Astrocyte of the cerebellum (primary cell): Measurements from ENCODE around the gene CTRL.

ENCODE experiments used
- DNase-seq: peaks from one replicate; pipeline ENCODE4 v3.0.0-alpha.2; 2011; ENCODE audit warnings: low read depth
- H3K4me3 ChIP-seq: 2 replicates; pipeline ENCODE4 v1.5.1; 2011; ENCODE audit warnings: mild to moderate bottlenecking, low read depth, low read length, moderate library complexity
- in situ Hi-C: cut with HindIII; loops from 2 replicates; pipeline ENCODE4 v1.10.0; 2017; ENCODE audit warnings: low sequenced_read_pairs
- TF ChIP-seq, protein P1 (sequence below): IDR thresholded peaks from 2 replicates; pipeline ENCODE4 v1.5.1; 2012; ENCODE audit warnings: low read length, low read depth, moderate library complexity, mild to moderate bottlenecking; ENCODE audit errors: missing control alignments

CTRL gene

DNA sequence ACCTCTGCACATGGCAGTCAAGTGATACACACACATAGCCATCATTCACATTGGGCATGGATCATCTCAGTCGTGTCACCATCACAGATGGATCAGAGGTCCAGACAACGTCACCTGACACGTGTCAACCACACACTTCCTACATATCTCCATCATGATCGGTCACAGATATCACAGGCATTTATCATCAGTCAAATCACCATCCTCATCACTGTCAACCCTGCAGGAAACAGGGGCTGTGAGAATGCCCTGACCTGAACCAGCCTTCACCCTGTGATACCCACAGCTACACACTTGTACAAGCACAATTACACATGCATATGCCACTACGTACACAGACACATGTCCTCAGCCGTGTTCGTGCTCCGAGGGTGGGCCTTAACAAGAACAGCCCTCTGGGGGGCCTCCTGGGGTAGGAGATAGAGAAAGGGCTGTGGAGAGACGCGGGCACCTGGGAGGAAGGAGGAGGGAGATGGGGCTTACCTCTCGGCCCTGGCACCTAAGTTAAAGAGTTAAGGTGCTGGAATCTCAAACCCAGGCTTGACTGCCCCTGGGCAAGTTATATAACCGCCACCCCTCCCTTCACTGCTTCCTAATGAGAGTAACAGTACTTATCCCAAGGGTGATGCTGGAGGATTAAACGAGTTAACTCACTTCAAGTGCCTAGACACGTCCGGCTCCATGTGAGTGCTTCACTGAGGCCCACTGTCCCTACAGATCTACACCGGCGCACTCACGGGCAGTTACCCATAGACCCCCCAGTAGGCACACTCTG, 35.7 kb upstream of the CTRL start:
- in situ Hi-C loops, result no loop called here
- no peak for DNase-seq
- TF ChIP-seq, protein P1, sequence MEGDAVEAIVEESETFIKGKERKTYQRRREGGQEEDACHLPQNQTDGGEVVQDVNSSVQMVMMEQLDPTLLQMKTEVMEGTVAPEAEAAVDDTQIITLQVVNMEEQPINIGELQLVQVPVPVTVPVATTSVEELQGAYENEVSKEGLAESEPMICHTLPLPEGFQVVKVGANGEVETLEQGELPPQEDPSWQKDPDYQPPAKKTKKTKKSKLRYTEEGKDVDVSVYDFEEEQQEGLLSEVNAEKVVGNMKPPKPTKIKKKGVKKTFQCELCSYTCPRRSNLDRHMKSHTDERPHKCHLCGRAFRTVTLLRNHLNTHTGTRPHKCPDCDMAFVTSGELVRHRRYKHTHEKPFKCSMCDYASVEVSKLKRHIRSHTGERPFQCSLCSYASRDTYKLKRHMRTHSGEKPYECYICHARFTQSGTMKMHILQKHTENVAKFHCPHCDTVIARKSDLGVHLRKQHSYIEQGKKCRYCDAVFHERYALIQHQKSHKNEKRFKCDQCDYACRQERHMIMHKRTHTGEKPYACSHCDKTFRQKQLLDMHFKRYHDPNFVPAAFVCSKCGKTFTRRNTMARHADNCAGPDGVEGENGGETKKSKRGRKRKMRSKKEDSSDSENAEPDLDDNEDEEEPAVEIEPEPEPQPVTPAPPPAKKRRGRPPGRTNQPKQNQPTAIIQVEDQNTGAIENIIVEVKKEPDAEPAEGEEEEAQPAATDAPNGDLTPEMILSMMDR, result no peak
- H3K4me3 ChIP-seq, result peak overlapping the region; percentile 84

DNA sequence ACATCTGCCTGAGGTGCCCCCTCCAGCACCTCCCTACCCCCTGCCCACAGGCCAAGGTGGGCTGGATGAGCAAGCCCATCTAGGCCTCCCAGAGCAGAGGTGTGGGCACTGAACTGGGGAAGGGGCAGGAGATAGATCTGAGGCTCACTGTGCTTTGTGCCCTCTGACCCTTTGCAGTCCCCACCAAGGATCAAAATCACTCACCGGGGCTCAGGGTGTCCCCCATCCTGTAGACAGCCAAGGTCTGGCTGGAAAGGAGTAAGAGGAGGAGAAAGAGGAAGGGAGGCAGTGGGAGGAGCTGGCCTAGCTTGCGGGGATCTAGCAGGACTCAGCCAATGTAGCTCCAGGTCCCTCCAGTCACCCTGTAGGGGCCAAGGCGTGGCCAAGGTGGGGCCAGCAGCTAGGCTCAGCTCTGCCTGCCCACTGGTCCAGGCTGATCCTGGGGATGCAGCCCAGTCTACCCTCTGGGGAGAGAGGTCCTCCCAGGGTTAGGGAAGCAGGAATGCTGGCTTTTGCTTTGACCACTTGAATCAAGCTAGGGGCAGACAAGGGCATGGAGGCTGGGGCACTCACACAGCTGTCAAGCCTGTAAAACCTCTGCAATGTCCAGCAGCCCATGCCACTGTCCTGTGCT, 35.0 kb upstream of the CTRL start:
- DNase-seq, result no peak
- H3K4me3 ChIP-seq, result peak overlapping the region; percentile 84
- in situ Hi-C loops, result no loop called here

DNA sequence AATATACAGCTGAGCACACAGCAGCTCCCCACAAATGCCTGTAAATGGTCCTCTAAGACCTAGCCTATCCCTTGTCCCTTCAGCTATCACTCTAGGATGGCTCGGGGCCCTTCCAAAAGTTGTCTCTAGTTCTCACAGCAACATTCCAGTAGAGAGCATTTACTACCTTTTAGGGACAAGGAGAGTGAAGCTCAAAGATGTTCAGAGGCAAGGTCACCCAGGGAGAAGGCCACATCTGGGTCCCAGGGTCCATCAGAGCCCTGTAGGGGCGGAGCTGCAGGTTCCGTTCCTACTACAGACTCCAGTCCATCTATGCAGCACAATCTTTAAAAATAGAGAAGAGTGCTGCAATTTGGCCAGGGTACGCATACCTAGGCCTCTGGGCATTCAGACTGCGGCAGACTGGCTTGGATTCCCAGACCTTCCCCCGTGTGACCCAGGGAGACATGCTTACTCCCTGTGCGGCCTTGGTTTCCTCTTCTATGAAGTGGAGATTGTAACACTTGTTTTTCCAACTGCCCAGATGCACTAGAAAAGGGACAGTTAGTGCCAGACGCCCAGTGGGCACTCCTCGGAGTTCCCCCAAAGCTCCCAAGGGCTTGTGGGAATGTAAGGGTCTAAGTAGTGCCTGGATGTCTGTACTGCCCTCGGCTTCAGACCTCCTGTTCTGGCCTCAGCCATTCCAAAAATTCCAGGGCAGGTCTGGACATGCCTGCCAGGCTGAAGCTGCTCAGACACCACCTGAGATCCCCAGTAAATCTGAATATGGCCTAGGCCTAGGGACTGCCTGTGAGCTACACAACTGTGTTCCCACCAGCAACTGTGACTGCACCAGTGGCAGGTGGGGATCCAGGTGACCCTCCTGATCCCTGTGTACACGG, 34.2 kb upstream of the CTRL start:
- no peak for DNase-seq
- in situ Hi-C loops, result no loop called here
- H3K4me3 ChIP-seq, result peak overlapping the region; percentile 84
- TF ChIP-seq, protein P1, result no peak

More for the DNA sequence above, 35.0 kb upstream of the CTRL start:
- TF ChIP-seq, protein P1, result no peak

DNA sequence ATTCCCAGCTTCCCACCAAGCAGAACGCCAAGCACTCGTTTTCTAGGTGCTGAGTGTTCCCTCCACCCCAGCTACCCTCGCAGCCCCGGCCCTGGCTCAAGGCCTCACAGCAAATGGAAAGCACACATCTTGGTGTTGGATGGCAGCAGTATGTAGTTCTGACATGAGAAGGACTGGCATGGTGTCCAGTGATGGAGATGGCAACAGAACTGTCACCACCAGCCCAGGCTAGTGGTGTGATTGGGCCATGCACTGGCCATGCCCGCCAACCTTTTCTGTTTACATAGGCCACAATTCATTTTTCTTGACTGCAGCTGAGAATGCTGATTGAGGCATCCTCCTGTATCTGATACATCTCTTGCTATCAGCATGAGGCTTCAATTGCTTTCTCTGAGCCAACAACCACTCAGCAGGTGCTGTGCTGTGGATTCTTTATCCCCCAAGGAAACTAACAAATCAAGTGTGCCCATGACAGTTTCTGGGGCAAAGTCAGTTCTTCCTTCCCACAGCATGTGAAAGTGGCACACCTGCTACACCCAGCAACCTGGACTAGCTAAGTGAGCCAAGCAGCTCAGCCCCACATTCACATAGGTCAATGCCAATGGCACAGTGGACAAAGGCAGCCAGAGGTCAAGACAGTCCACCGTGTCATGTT, 32.9 kb upstream of the CTRL start:
- no peak for DNase-seq
- TF ChIP-seq, protein P1, result no peak
- no peak overlapping the region for H3K4me3 ChIP-seq
- in situ Hi-C loops, result no loop called here

DNA sequence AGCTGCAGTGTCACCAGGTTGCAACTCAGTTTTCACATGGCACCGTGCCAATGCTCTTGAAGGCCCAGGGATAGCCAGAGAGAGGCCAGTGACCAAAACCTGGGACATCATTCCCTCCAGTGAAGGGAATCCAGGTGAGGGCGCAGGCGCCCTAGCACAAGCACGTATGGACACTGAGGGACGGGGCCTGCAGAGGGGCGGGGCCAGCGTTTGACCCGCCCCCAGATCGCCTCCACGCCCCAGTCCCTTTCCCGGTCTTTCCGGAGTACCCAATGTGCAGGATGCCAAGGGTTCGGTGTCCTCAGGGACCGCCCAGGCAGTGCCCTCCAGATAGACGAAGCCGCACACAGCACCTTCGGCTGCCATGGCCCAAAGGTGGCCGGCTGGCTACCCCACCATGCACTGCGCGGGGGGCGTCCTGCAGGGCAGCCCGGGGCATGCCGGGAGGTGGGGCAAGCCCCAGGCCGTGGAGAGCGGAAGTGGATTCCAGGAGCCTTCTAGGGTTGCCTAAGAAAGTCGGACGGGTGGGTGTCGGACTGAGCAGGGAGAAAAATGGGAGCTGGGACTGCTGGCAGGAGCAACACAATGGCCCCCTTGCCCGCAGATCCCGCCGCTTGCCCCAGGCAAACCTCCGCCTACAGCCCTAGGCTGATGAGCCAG, 32.1 kb upstream of the CTRL start:
- no peak overlapping the region for H3K4me3 ChIP-seq
- TF ChIP-seq, protein P1, result no peak
- in situ Hi-C loops, result no loop called here
- DNase-seq, result no peak

DNA sequence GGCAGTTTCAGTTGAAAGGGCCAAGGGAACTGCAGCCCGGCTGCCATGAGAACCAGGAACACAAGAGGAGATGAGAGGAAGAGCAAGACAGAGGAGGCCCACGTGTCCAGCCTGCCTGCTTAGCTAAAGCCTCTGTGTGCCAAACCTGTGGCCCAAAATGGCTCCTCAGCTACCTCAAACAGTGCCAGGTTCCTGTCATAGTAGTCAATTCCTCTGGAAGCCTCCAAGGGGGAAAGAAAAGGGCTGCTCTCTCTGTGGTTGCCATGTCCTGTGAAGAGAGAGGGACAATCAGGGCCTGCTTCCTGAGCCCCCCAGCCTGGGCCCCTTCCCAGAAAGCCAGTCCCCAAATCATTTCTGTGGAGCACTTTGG, 31.6 kb upstream of the CTRL start:
- no peak for DNase-seq
- TF ChIP-seq, protein P1, result no peak
- in situ Hi-C loops, result no loop called here
- no peak overlapping the region for H3K4me3 ChIP-seq
